CD4-positive, alpha-beta T cell treated with Interleukin-17A for 4 hours (primary cell): ENCODE data around the gene BAIAP2L1.
"Not testable (repeated sequence)": the region's sequence is repeated elsewhere in the genome, so short reads cannot be mapped to it uniquely, and the experiment has no call there.

Source experiments
- DNase-seq: peaks from one replicate; pipeline ENCODE4 v3.0.0-alpha.2; 2020; ENCODE audit warnings: mixed read lengths

Gene BAIAP2L1

GRCh38 chr7:98398567-98399372 is 2.1 kb downstream of the BAIAP2L1 start:
- DNase-seq = no peak

- no peak for DNase-seq
These were observed 4.1 kb downstream of the BAIAP2L1 start for GRCh38 chr7:98396768-98397167.

DNA sequence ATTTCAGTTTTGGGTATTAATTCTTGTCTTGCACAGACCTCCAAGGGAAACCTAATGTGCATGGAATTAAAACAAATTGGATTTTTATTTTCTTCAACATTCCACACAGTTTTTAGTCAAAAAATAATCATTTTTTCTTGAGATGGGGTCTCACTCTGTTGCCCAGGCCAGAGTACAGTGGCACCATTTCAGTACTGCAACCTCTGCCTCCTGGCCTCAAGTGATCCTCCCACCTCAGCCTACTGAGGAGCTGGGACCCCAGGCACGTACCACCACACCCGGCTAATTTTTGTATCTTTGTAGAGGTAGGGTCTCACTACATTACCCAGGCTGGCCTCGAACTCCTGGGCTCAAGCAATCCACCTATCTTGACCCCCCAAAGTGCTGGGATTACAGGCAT is 4.9 kb downstream of the BAIAP2L1 start:
- no peak for DNase-seq

GRCh38 chr7:98395481-98395880 is 5.4 kb downstream of the BAIAP2L1 start:
- no peak for DNase-seq

DNA sequence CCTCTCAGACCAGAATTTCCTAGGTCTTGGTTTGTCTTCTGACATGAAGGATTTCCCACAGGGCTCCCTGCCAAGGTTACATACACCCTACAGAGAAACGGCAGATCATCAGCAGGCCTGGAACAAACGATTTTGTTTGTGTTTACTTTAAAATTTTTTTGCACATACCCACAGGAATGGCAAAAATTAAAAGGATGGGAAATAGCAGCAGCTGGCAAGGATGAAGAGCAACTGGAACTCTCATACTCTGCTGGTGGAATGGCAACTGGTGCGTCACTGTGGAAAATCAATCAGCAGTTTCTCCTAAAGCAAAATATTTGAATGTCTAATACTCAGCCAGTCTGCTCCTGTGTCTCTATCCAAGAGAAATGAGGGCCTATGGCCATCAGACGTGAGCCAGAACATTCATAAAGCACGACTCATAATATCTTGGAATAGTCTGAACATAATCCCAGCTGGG is 6.5 kb downstream of the BAIAP2L1 start:
- DNase-seq = no peak

GRCh38 chr7:98387544-98388226 is 13.2 kb downstream of the BAIAP2L1 start:
- DNase-seq = no peak

GRCh38 chr7:98387131-98387530 is 13.8 kb downstream of the BAIAP2L1 start:
- DNase-seq = no peak

DNA sequence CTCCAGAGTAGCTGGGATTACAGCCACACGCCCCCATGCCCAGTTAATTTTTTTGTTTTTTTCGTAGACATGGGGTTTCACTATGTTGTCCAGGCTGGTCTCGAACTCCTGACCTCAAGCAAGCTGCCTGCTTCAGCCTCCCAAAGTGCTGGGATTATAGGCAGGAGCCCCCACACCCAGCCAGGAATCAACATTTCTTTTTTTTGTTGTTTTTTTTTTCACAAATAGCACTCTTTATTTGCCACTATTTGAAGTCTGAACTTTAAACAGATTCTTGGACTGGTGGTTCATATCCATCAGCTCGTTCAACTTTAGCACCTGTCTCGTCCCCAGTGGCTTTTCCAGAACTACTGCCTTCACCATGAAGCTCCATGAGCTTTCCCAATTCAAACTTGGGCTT is 15.4 kb downstream of the BAIAP2L1 start:
- DNase-seq = not testable (repeated sequence)

GRCh38 chr7:98378210-98378819 is 22.6 kb downstream of the BAIAP2L1 start:
- DNase-seq = no peak

GRCh38 chr7:98376711-98377110 is 24.2 kb downstream of the BAIAP2L1 start:
- no peak for DNase-seq

- no peak for DNase-seq
These were observed 25.2 kb downstream of the BAIAP2L1 start for GRCh38 chr7:98375664-98376063.

DNA sequence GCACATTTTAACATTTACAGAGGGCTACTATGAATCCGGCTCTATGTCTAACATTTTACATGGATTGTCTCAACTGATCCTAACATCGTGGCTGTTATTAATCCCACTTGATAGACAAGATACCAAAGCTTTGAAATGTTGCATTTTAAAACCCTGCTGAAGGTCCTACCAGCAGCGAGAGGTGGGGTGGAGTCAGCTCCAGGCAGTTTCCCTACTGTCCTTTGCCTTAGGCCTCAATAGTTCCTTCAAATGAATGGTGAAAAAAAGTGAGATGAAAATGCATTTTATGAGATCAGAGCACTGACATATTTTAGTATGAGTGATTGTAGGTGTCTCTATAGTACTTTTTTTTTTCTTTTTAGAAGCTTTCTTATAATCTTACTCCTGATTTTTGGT is 26.6 kb downstream of the BAIAP2L1 start:
- DNase-seq = no peak

DNA sequence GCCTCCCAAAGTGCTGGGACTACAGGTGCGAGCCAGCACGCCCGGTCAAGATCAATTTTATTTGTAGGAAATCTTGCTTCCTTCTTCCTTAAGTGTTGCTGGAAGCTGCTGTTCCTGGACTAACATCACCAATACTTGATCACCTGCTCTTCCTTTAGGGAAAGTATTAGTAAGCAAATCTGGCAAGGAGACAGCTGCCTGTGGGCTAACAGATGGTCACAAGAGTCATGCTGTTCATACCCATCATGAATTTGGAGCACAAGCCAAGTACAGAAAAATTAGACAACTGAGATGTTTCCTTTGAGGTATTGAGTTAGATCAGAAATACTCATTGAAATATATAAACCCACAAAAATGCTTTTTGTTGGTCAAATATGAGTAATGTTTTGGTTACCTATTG is 27.9 kb downstream of the BAIAP2L1 start:
- no peak for DNase-seq

DNA sequence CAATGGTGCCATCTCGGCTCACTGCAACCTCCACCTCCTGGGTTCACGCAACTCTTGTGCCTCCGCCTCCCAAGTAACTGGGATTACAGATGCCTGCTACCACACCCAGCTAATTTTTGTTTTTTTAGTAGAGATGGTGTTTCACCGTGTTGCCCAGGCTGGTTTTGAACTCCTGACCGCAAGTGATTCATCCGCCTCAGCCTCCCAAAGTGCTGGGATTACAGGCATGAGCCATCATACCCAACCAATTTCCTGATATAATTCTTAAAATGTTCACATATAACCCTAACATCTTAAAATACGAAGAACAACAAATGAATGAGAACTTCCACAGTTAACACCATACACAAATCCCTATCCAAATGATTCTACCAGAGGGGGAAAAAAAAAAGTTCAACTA is 31.2 kb downstream of the BAIAP2L1 start:
- no peak for DNase-seq

DNA sequence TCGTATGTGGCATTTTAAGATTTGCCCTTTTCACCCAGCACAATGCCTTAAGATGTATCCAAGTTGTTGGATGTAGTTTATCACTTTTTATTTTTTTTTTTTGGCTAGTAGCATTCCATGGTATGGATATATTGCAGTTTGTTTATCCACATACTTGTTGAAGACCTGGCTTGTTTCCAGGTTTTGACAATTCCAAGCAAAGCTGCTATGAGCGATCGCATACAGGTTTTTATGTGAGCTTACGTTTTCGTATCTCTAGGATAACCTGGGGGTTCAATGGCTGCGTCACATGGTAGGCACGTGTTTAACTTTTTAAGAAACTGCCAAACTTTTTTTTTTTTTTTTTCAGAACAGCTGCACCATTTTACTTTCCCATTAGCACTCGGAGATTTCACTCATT is 32.2 kb downstream of the BAIAP2L1 start:
- no peak for DNase-seq

DNA sequence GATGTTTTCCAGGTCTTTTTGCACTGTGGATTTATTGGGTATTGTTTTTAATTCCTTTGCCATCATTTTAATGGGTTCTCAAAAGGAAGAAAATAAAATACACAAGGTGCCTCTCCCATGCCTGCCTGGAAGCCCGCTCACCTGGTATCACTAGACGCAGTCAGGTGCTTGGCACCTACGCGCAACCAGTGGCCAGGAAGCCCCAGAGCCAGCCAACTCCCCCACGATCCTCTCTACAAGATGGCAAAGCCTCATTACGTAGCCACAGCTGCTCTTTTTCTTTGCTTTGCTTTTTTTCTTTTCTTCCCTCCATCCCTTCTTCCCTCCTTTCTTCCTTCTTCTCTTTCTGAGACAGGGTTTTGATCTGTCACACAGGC is 34.3 kb downstream of the BAIAP2L1 start:
- no peak for DNase-seq

DNA sequence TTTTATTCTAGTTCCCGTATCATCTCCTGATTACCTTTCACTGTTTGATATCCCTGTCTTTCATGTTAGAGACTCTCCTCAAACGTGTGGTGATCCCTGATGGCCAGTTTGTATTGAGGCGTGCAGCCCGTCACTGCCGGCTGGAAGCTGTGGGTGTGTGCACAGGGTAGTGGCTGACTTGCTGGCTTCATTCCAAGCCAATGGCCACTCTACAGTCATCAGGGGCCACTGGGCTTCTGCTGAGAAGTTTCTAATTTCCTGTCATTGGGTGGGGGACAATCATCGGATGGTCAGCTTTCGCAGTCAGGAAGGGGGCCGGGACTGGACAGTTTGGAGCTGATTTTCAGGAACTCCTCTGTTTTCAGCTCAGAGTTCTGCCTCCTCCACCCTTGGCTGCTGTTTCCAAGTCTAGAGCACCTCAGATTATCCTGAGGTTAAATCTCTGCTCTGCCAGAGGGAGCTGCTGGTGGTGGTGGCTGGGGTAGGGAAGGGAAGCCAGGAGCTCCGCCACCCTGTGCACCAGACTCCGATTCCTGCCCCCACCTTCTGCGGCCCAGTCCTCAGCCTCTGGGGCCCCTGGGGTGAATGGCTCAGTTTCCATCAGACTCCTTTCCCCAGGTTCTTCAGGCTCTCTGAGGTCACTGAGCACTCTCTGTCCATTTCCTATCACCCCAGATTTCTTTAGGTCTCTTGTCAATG is 34.9 kb downstream of the BAIAP2L1 start:
- no peak for DNase-seq

DNA sequence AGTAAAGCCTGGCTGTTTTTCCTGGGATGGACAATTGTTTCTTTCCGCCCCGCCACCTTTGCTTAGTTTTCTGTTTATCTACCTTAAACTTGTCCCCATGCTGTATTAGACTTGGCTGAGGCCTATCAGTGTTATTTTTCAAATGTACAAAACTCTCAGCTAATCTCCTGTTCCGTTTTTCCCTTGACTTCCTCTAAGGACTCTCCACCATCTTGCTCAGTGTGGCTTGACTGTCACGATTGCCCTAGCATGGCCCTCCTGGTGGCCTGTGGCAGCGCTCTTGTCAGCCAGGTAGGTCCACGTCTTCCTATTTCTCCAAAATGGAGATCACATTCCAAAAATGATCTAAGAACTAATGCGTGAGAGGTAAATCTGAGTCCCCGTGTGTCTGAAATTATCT is 36.7 kb downstream of the BAIAP2L1 start:
- no peak for DNase-seq

DNA sequence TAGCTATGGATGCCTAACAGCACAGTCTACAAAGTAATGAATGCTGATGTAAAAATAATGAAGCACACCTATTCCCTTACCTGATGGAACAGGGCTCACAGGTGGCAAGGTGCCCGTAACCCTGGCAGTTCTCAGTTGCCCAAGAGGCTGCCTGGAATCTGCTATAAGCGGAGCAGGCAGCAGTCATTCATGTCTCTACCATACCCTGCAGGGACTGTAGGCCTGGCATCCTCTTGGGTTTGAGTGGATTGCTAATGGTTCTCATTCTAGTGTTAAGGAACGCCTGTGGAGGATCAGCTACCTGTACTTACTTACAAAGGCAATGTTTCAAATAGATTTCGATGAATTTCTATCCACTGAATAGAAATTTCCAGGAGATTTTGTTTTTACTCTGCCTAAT is 38.4 kb downstream of the BAIAP2L1 start:
- no peak for DNase-seq

DNA sequence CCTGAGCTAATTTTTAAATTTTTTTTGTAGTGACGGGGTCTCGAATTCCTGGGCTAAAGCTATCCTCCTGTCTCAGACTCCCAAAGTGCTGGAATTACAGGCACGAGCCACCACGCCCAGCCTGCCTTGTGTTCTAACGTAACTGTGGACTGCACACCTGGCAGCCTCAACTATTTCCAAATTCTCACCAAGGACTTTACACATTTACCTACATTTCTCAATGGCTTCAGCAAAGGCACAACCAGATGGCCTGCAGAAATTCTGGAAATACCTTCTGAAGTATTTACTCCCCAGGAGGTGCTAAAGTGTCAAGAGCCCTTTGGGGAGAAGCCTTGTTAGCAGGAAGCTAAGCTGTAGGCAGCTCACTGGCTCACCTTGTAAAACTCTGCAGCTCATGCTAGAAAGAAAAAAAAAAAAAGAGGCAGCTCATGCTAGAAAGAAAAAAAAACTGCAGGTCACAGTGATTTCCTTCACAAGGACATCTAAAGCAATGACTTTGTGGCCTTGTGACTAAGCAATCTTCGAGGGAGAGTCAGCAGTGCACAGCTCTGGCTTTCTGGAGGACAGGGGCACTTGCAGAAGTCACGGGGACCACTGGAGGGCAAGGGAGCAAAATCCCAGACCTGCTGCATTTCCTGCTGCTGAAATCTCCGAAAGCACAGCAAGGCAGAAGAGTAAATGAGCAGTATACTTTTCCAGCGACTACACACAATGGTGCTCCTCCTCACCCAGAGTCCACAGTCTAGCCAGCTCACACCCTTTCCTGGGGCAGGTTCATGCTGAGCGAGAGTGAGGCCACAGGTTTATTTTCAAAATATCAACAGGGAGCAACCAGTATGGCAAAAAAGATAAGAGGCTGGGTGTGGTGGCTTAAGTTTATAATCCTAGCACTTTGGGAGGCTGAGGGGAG is 40.4 kb downstream of the BAIAP2L1 start:
- no peak for DNase-seq

GRCh38 chr7:98359395-98359794 is 41.5 kb downstream of the BAIAP2L1 start:
- no peak for DNase-seq

DNA sequence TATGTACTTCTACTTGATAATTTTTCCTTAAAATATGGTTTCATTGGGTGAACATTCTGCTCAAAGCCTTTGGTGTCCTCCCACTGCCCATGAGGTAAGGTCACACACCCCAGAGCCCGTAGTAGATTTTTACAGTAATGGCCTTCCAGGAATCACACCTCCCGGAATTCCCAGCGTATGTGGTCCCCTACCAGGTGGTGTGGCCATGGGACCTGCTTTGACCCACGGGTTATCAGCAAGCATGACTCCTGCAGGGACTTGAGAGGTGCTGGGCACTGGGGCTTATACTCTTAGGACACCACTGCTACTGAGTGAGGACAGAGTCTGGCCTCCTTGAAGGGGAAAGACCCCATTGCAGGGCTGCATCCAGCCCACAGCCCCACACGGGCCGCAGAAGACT is 42.2 kb downstream of the BAIAP2L1 start:
- DNase-seq = no peak
